Thymus (tissue), 11 donors: ENCODE measurements around the gene FMN1. TPM values are rescaled to one million over a fixed set of nuclear protein-coding genes. Genes with fewer than 3 reads are reported as not detected.

Source experiments
- DNase-seq, 9 donors: peaks; one replicate each; pipeline ENCODE4 v3.0.0-alpha.2; 2013; ENCODE audit warnings: low spot score in 9 of 9, low read depth in 6 of 9, missing footprints in 1 of 9
- H3K27ac ChIP-seq, 2 donors: one replicate each; pipeline ENCODE4 v1.5.1; 2013; ENCODE audit warnings: control low read depth in 1 of 2, low read depth in 1 of 2, low read length in 1 of 2, mild to moderate bottlenecking in 1 of 2, moderate library complexity in 1 of 2
- H3K27me3 ChIP-seq, 2 donors: one replicate each; pipeline ENCODE4 v1.5.1; 2013; ENCODE audit warnings: low read length in 1 of 2; ENCODE audit not compliant: control insufficient read depth in 2 of 2, insufficient read depth in 1 of 2
- H3K36me3 ChIP-seq, 2 donors: one replicate each; pipeline ENCODE4 v1.5.1; 2013; ENCODE audit warnings: low read length in 1 of 2, mild to moderate bottlenecking in 1 of 2, moderate library complexity in 1 of 2; ENCODE audit not compliant: control insufficient read depth in 2 of 2, insufficient read depth in 2 of 2
- H3K4me1 ChIP-seq, 2 donors: one replicate each; pipeline ENCODE4 v1.5.1; 2013; ENCODE audit warnings: low read length in 2 of 2; ENCODE audit not compliant: control insufficient read depth in 2 of 2, insufficient read depth in 2 of 2
- H3K4me3 ChIP-seq, 2 donors: one replicate each; pipeline ENCODE4 v1.5.1; 2013; ENCODE audit warnings: low read length in 2 of 2, control low read depth in 1 of 2, mild to moderate bottlenecking in 1 of 2
- H3K9me3 ChIP-seq, 2 donors: one replicate each; pipeline ENCODE4 v1.5.1; 2013; ENCODE audit warnings: low read length in 1 of 2, mild to moderate bottlenecking in 1 of 2; ENCODE audit not compliant: control insufficient read depth in 2 of 2, insufficient read depth in 1 of 2
- WGBS: extraction: QIAGEN DNeasy Blood & Tissue Kit; methylation state at CpG from one replicate; pipeline ENCODE4 v1.1.7; 2013; 5-methylcytosine and 5-hydroxymethylcytosine counted together
- polyA plus RNA-seq: library from polyadenylated mRNA; stranded (reverse); fragments of 200-250 nt; gene quantifications from one replicate; pipeline ENCODE4 v1.2.3, GENCODE V29; 2013
- total RNA-seq: library from RNA; stranded (reverse); fragments of 120-200 nt; gene quantifications from one replicate; pipeline ENCODE4 v1.2.4, GENCODE V29; 2013
- donor health status: healthy.

FMN1 gene
- total and polyA plus RNA-seq, 2 donors: 2.6 to 24.8 TPM

DNA sequence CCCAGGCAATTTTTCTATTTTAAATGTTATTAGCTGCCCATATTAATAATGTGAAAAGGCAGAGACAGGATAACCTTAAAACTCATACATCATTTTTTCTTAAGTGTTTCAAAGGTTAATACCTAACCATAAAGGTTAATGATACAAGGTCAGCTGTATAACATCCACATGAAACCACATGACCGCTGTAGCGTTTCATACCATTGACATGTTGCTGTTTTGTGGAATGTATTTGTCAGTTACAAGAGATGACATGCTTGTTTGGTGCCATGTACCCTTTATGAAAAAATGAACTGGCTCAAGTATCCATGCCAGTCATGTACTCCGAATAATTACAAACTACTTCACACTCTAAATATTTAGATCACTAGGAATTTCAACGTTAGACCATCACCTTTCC lies 207.4 kb downstream of the FMN1 start:
- Histone ChIP-seq H3K27me3 (no peaks in the 10 kb centered on the region), H3K4me1 (no peaks in the 10 kb centered on the region), H3K36me3 (no peaks in the 10 kb centered on the region), H3K27ac (no peak overlapping the region), H3K9me3 (no peaks in the 10 kb centered on the region), H3K4me3 (no peak overlapping the region)
- no peak for DNase-seq
- 96% methylated on average over 4 of the region's 4 CpGs for WGBS

GRCh38 chr15:32986147-32986546 lies 208.4 kb downstream of the FMN1 start:
- no peaks in the 10 kb centered on the region for H3K4me1 ChIP-seq
- 96% methylated on average over 2 of the region's 2 CpGs for WGBS
- H3K27ac ChIP-seq: no peak overlapping the region
- no peaks in the 10 kb centered on the region for H3K36me3 ChIP-seq
- no peaks in the 10 kb centered on the region for H3K9me3 ChIP-seq
- DNase-seq: no peak
- no peaks in the 10 kb centered on the region for H3K27me3 ChIP-seq
- no peak overlapping the region for H3K4me3 ChIP-seq

DNA sequence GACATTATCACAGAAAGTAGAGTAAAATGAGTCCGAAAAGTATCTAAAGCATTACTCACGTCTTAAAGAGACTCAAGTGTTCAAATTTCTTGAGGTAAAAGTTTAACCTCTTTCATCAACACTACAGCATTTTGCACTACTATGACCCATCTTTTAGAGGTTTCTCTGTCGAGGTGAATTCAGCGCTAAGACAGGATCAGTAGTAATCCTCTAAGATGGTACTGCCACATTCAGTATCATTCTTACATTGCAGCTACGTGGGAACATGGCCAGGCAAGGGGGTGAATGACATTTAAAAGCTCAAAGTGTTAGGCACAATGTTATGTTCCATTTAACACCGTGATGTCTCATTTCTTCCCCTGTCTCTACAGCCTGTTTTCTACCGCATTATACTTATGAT lies 210.8 kb downstream of the FMN1 start:
- H3K27me3 ChIP-seq: no peaks in the 10 kb centered on the region
- no peak for DNase-seq
- no peaks in the 10 kb centered on the region for H3K4me1 ChIP-seq
- 93% methylated on average over 7 of the region's 7 CpGs for WGBS
- no peak overlapping the region for H3K4me3 ChIP-seq
- H3K36me3 ChIP-seq: no peaks in the 10 kb centered on the region
- H3K27ac ChIP-seq: no peak overlapping the region
- no peaks in the 10 kb centered on the region for H3K9me3 ChIP-seq

- Histone ChIP-seq H3K27ac (no peak overlapping the region), H3K9me3 (no peaks in the 10 kb centered on the region), H3K4me3 (no peak overlapping the region), H3K27me3 (no peaks in the 10 kb centered on the region), H3K4me1 (no peaks in the 10 kb centered on the region), H3K36me3 (no peaks in the 10 kb centered on the region)
- DNase-seq: no peak
- 76% methylated on average over 4 of the region's 4 CpGs for WGBS
These were observed 212.5 kb downstream of the FMN1 start for GRCh38 chr15:32982001-32982400.

- 100% methylated on average over 1 of the region's 1 CpG for WGBS
These were observed 213.0 kb downstream of the FMN1 start for GRCh38 chr15:32981536-32981935.

DNA sequence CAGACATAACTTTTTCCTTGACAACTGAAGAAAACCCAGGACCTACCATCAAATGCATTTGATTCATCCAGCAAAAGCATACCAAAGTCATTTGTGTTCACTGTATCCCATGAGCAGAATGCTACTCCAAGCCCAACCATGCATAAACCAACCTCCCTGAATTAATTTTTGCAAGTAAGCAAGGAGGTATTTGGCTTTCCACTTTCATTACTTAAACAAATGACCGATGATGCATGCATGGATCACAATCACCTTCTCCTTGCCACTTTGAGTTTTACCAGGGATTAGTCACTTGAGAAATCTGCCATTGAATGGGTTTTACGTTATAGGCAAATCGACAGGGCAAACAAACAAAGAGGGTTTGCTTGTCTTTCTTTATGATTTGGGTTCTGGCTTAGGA lies 214.8 kb downstream of the FMN1 start:
- no peaks in the 10 kb centered on the region for H3K27me3 ChIP-seq
- no peak overlapping the region for H3K27ac ChIP-seq
- DNase-seq: no peak

More at GRCh38 chr15:32981536-32981935, 213.0 kb downstream of the FMN1 start:
- Histone ChIP-seq H3K4me3 (no peak overlapping the region), H3K27me3 (no peaks in the 10 kb centered on the region), H3K9me3 (no peaks in the 10 kb centered on the region), H3K27ac (no peak overlapping the region), H3K4me1 (no peaks in the 10 kb centered on the region), H3K36me3 (no peaks in the 10 kb centered on the region)
- DNase-seq: no peak

GRCh38 chr15:32977506-32977905 lies 217.0 kb downstream of the FMN1 start:
- no peak overlapping the region for H3K27ac ChIP-seq
- no peak for DNase-seq
- no peaks in the 10 kb centered on the region for H3K4me1 ChIP-seq
- no peak overlapping the region for H3K4me3 ChIP-seq
- H3K27me3 ChIP-seq: no peaks in the 10 kb centered on the region
- no peaks in the 10 kb centered on the region for H3K9me3 ChIP-seq
- WGBS: 84% methylated on average over 1 of the region's 1 CpG
- no peaks in the 10 kb centered on the region for H3K36me3 ChIP-seq

More for the DNA sequence above, 214.8 kb downstream of the FMN1 start:
- H3K36me3 ChIP-seq: no peaks in the 10 kb centered on the region
- H3K4me3 ChIP-seq: no peak overlapping the region
- no peaks in the 10 kb centered on the region for H3K4me1 ChIP-seq
- WGBS: 95% methylated on average over 3 of the region's 3 CpGs
- no peaks in the 10 kb centered on the region for H3K9me3 ChIP-seq

DNA sequence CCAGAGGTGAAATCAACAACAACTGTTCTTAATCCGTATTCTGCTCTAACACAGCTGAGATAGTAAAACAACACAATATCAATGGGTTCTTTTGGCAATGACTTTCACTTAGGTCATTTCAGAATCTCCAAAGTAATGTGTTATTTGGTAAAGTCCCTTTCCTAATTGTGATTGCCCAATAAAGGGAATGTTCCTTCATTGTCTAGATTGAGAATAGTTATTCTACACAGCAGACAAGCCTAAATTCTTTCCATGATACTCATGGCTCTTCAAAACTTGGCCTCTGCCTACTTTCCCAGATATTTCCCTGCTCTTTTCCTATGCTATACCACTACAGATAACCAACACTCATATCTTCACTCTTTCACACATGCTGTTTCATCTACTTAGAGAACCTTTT lies 219.8 kb downstream of the FMN1 start:
- no peaks in the 10 kb centered on the region for H3K9me3 ChIP-seq
- no peak overlapping the region for H3K27ac ChIP-seq

DNA sequence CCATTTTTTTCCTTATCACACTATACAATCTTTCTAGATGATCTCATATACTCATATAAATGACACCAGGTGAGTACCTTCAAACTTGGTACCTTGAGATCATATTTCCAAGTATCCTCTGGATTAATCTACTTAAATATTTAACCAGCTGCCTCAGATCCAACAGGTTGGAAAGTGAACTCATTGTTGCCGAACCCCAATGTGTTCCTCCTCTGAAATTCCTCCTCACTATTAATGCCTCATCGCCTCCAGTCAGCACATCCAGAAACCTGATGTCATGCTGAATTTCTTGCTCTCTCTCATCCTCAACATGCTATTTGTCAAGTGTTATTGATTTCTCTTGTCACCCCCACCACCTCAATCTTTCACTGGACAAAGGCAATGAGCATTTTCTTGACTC lies 221.8 kb downstream of the FMN1 start:
- over 99% methylated on average over 2 of the region's 2 CpGs for WGBS
- Histone ChIP-seq H3K27ac (no peak overlapping the region), H3K4me3 (no peak overlapping the region), H3K36me3 (peaks cover 0 to 6% of the 10 kb centered on the region in 2 donors), H3K27me3 (no peaks in the 10 kb centered on the region), H3K9me3 (no peaks in the 10 kb centered on the region), H3K4me1 (no peaks in the 10 kb centered on the region)
- DNase-seq: no peak

More for the DNA sequence above, 219.8 kb downstream of the FMN1 start:
- DNase-seq: no peak
- 99% methylated on average over 1 of the region's 1 CpG for WGBS
- Histone ChIP-seq H3K4me3 (no peak overlapping the region), H3K4me1 (no peaks in the 10 kb centered on the region), H3K27me3 (no peaks in the 10 kb centered on the region), H3K36me3 (no peaks in the 10 kb centered on the region)

DNA sequence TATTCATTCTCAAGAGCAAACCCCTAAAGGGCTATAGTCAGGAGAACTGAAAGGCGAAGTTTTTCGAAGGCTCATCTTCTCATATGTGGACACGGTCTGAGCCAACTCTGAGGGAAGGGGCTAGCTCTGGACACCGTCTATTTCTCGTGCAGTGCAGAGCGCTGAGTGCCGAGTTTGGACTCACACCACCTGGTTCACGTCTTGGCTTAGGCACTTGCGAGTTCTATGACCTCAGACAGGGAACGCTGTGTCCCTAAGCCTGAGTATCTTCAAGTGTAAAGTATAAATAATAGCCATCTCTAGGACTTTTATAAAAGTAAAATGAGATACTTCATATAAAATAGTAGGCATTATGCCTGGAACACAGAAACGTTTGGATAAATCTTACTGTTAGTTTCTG lies 223.7 kb downstream of the FMN1 start:
- no peak overlapping the region for H3K4me3 ChIP-seq
- H3K36me3 ChIP-seq: peaks cover 5 to 6% of the 10 kb centered on the region in 2 donors
- H3K9me3 ChIP-seq: no peaks in the 10 kb centered on the region
- H3K27me3 ChIP-seq: no peaks in the 10 kb centered on the region
- WGBS: 96% methylated on average over 11 of the region's 11 CpGs
- H3K4me1 ChIP-seq: no peaks in the 10 kb centered on the region
- DNase-seq: no peak
- no peak overlapping the region for H3K27ac ChIP-seq
